Measurements from ENCODE around the gene ACO1. TPM values are rescaled to one million over a fixed set of nuclear protein-coding genes. Genes with fewer than 3 reads are reported as not detected.

Gene ACO1
- total and polyA plus RNA-seq, 9 donors = 23.7 to 27.1 (median 24.8) TPM

DNA sequence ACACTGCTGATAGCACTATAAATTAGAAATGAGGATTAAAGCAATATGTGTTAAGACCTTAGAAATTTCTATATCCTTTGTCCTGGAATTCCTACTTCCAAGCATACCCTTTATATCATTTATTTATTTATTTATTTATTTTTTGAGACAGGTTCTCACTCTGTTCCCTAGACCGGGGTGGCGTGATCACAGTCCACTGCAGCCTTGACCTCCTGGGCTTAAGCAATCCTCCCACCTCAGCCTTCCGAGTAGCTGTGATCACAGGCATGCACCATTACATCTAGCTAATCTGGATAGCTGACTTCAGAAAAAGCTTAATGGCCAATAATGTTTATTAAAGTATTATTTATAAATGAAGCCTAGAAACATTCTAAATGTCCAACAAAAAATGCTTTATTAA is 27.3 kb downstream of the ACO1 start:
- H3K27me3 ChIP-seq (ENCODE audit: control insufficient read depth, insufficient read depth, low read length) = no peaks in the 10 kb centered on the region
- no peaks in the 10 kb centered on the region for H3K4me1 ChIP-seq (ENCODE audit: control insufficient read depth, insufficient read depth, low read length)
- WGBS (ENCODE audit: insufficient coverage) = no CpG with 5 or more reads among the region's 3 CpGs
- no peak overlapping the region for H3K27ac ChIP-seq (ENCODE audit: low read length)
- H3K36me3 ChIP-seq (ENCODE audit: control insufficient read depth, insufficient read depth, low read length) = peaks cover 37% of the 10 kb centered on the region
- H3K4me3 ChIP-seq (ENCODE audit: low read length) = no peak overlapping the region
- DNase-seq = no peak
- no peaks in the 10 kb centered on the region for H3K9me3 ChIP-seq (replicated peaks; ENCODE audit: control insufficient read depth, low read depth, low read length)

DNA sequence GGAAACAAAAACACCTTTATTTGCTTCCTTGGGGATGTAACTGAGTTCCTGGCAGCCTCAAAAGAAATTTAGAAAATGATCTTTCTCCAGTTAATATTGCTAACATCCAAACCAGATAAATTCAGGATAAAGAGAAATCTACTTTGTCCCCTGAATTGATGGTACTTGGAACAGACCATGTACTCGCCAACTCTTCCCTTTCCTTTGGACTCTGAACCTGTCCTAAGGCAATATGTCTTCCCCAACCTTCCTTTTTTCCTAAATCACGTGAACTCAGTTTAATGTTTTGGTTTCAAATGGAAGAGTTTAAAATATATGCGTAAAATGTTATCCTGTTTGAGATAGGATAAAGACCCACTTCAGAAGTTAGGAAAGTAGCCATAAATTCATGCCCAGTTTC is 28.0 kb downstream of the ACO1 start:
- Histone ChIP-seq H3K36me3 (ENCODE audit: control insufficient read depth, insufficient read depth, low read length) (peaks cover 33% of the 10 kb centered on the region), H3K27ac (ENCODE audit: low read length) (no peak overlapping the region), H3K4me1 (ENCODE audit: control insufficient read depth, insufficient read depth, low read length) (no peaks in the 10 kb centered on the region), H3K27me3 (ENCODE audit: control insufficient read depth, insufficient read depth, low read length) (no peaks in the 10 kb centered on the region), H3K4me3 (ENCODE audit: low read length) (no peak overlapping the region), H3K9me3 (replicated peaks; ENCODE audit: control insufficient read depth, low read depth, low read length) (no peaks in the 10 kb centered on the region)
- 100% methylated on average over 1 of the region's 3 CpGs for WGBS (ENCODE audit: insufficient coverage)
- no peak for DNase-seq

DNA sequence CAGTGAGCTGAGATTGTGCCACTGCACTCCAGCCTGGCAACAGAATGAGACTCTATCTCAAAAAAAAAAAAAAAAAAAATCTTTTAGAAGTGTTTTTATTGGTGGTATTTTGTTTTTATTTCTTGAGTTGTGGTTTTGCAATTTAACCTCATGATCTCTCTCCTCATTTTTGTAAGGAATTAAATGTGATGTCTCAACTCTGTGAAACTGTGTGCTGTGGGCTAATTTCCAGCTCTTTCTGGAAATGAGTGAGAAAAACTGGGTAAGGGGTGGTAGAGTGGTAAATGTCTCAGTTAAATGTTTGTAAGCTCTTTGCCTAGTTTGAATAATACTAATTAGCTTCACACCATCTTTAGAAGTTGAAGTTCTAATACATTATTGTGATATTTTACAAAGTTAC is 29.0 kb downstream of the ACO1 start:
- Histone ChIP-seq H3K27ac (ENCODE audit: low read length) (no peak overlapping the region), H3K4me3 (ENCODE audit: low read length) (no peak overlapping the region), H3K27me3 (ENCODE audit: control insufficient read depth, insufficient read depth, low read length) (no peaks in the 10 kb centered on the region), H3K4me1 (ENCODE audit: control insufficient read depth, insufficient read depth, low read length) (no peaks in the 10 kb centered on the region), H3K36me3 (ENCODE audit: control insufficient read depth, insufficient read depth, low read length) (peaks cover 30% of the 10 kb centered on the region), H3K9me3 (replicated peaks; ENCODE audit: control insufficient read depth, low read depth, low read length) (no peaks in the 10 kb centered on the region)
- DNase-seq = no peak

DNA sequence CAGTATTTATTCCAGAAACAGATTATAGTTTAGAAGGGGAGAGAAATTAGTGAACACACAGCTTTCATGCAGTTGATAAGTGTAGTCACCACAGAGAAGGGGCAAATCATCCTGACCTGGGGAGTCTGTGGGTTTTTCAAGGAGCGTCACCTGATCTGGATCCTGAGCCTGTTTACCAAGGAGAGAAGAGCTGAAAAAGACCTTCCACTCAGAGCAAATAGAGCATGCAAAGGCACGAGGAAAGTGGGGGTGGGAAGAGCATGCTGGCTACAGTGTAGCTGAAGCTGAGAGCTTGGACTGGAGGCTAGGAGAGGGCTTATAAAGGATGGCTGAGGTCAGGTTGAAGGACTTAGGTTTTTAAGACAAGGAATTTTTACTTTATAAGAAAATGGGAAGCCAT is 30.4 kb downstream of the ACO1 start:
- Histone ChIP-seq H3K36me3 (ENCODE audit: control insufficient read depth, insufficient read depth, low read length) (peaks cover 29% of the 10 kb centered on the region), H3K4me3 (ENCODE audit: low read length) (no peak overlapping the region), H3K4me1 (ENCODE audit: control insufficient read depth, insufficient read depth, low read length) (no peaks in the 10 kb centered on the region), H3K9me3 (replicated peaks; ENCODE audit: control insufficient read depth, low read depth, low read length) (no peaks in the 10 kb centered on the region), H3K27me3 (ENCODE audit: control insufficient read depth, insufficient read depth, low read length) (no peaks in the 10 kb centered on the region), H3K27ac (ENCODE audit: low read length) (no peak overlapping the region)
- WGBS (ENCODE audit: insufficient coverage) = 94% methylated on average over 2 of the region's 2 CpGs
- DNase-seq = no peak

DNA sequence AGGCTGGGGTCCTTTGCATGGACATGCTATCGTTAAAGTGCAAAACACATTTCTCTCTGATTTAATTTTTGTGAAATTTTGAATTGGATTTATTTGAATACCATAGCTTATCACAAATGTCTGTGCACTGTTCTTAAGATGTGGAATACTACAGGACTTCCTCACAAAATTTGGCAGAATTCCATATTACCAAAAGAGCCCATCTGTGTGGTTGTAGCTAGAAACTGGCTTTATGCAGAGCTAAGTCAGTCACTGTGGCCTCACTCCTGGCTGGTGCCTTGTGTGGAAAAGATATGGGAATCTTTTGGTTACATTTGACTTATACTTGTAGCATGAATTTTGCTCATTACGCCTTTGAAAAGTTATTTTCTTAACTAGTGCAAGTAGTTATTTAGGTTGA is 35.5 kb downstream of the ACO1 start:
- H3K27me3 ChIP-seq (ENCODE audit: control insufficient read depth, insufficient read depth, low read length) = no peaks in the 10 kb centered on the region
- H3K9me3 ChIP-seq (replicated peaks; ENCODE audit: control insufficient read depth, low read depth, low read length) = no peaks in the 10 kb centered on the region
- no peak overlapping the region for H3K27ac ChIP-seq (ENCODE audit: low read length)
- H3K4me3 ChIP-seq (ENCODE audit: low read length) = no peak overlapping the region
- WGBS (ENCODE audit: insufficient coverage) = no CpG with 5 or more reads among the region's 2 CpGs
- no peaks in the 10 kb centered on the region for H3K4me1 ChIP-seq (ENCODE audit: control insufficient read depth, insufficient read depth, low read length)
- no peak for DNase-seq
- H3K36me3 ChIP-seq (ENCODE audit: control insufficient read depth, insufficient read depth, low read length) = peaks cover 41% of the 10 kb centered on the region

DNA sequence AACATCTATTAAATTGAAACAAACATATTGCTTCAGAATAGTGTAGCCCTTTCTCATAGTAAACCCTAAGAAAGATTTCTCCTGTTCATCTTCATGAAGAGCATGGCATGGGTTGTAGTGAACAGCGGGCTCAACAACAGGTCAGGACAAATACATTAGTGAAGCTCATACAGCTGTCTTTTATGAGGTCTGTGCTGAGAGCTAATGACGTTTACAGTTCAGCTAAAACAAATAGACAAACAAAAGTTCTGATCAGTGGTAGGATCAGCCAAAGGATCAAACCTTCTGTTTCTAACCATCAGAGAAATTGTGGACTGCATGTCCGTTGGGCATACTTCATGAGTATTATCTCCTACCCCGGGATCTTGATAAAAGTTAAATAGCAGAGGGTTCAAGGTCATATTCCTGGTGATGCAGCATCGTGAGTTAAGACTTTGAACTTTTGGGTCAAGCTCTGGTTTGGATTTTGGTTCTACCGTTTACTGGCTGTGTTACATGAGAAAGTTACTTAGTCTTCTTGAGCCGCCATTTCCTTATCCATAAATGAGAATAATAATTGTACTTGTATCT is 37.9 kb downstream of the ACO1 start:
- WGBS (ENCODE audit: insufficient coverage) = no CpG with 5 or more reads among the region's 7 CpGs
- H3K36me3 ChIP-seq (ENCODE audit: control insufficient read depth, insufficient read depth, low read length) = peaks cover 44% of the 10 kb centered on the region

DNA sequence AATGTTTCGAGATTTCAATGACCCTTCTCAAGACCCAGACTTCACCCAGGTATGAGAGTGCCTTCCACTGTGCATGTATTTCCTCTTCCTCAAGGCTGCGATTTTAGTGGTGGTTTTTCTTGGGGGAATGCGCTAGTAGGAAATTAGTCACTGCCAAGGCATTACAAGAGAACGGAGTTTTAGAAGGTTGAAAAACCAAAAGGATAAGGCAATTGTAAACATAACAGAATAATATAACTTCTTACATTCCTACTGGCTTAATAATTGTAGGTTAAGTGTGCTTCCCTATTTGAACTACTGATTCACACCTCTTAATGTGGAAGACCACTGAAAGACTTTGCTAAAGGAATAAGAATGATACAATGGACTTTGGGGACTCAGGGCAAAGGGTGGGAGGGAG is 38.9 kb downstream of the ACO1 start:
- Histone ChIP-seq H3K27me3 (ENCODE audit: control insufficient read depth, insufficient read depth, low read length) (no peaks in the 10 kb centered on the region), H3K27ac (ENCODE audit: low read length) (no peak overlapping the region), H3K4me3 (ENCODE audit: low read length) (no peak overlapping the region), H3K9me3 (replicated peaks; ENCODE audit: control insufficient read depth, low read depth, low read length) (no peaks in the 10 kb centered on the region), H3K36me3 (ENCODE audit: control insufficient read depth, insufficient read depth, low read length) (peaks cover 41% of the 10 kb centered on the region), H3K4me1 (ENCODE audit: control insufficient read depth, insufficient read depth, low read length) (no peaks in the 10 kb centered on the region)
- whole genome bisulfite sequencing (ENCODE audit: insufficient coverage) = no CpG with 5 or more reads among the region's 4 CpGs
- no peak for DNase-seq

More for the DNA sequence above, 37.9 kb downstream of the ACO1 start:
- no peak overlapping the region for H3K27ac ChIP-seq (ENCODE audit: low read length)
- DNase-seq = no peak
- no peaks in the 10 kb centered on the region for H3K27me3 ChIP-seq (ENCODE audit: control insufficient read depth, insufficient read depth, low read length)
- H3K4me1 ChIP-seq (ENCODE audit: control insufficient read depth, insufficient read depth, low read length) = no peaks in the 10 kb centered on the region
- H3K9me3 ChIP-seq (replicated peaks; ENCODE audit: control insufficient read depth, low read depth, low read length) = no peaks in the 10 kb centered on the region
- H3K4me3 ChIP-seq (ENCODE audit: low read length) = no peak overlapping the region

DNA sequence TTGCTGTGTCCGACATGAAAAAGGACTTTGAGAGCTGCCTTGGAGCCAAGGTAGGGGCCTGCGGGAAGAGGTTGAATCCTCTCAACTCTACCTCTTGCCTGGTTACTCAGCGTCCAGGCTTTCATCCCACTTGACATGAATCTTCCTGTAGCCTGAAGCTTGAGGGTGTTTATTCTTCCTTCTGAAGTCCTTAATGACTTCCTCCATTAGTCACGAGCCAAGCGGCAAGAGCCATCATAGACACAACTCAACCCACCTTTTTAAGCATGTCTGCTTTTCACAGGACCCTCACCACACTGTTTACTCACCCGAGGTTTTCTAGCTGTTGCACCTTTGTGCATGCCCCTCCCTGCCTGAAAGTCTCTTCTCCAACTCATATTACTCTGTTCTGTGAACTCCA is 40.2 kb downstream of the ACO1 start:
- Histone ChIP-seq H3K9me3 (replicated peaks; ENCODE audit: control insufficient read depth, low read depth, low read length) (no peaks in the 10 kb centered on the region), H3K4me3 (ENCODE audit: low read length) (no peak overlapping the region), H3K4me1 (ENCODE audit: control insufficient read depth, insufficient read depth, low read length) (no peaks in the 10 kb centered on the region), H3K27ac (ENCODE audit: low read length) (no peak overlapping the region), H3K27me3 (ENCODE audit: control insufficient read depth, insufficient read depth, low read length) (no peaks in the 10 kb centered on the region), H3K36me3 (ENCODE audit: control insufficient read depth, insufficient read depth, low read length) (peaks cover 36% of the 10 kb centered on the region)
- no peak for DNase-seq
- WGBS (ENCODE audit: insufficient coverage) = 51% methylated on average over 3 of the region's 6 CpGs

DNA sequence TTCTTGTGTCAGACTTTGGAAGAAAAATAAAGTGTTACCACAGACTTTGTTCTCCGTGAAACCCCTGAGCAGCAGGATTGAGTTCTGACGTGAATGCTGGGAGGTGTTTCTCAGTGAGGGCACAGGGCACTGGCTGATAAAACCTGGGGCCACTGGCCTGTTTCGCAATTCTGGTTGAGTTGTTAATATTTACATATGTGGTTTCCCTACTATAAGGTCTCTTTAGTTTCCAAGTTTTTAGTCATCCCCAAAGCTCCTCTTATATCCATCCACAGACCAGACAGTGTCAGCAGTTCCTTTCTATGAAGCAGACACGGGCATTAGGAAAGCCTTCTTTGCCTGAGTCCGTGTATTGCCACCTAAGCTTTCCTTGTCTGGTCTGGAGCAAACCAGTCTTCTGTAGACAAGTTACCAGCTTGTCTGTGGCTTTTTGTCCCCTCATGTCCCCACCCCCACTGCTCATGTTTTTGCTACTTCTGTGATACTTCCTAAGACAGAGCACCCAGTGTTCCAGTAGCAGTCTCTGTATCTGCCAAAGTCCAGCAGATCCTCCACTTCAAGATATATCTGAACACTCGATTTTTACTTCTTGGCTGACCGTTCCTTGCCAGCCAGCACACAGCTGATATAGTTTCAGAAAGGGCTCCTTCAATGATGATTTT is 42.0 kb downstream of the ACO1 start:
- H3K4me1 ChIP-seq (ENCODE audit: control insufficient read depth, insufficient read depth, low read length) = no peaks in the 10 kb centered on the region
- H3K36me3 ChIP-seq (ENCODE audit: control insufficient read depth, insufficient read depth, low read length) = peaks cover 38% of the 10 kb centered on the region
- no peak overlapping the region for H3K27ac ChIP-seq (ENCODE audit: low read length)
- no peak for DNase-seq
- no peaks in the 10 kb centered on the region for H3K27me3 ChIP-seq (ENCODE audit: control insufficient read depth, insufficient read depth, low read length)
- no peak overlapping the region for H3K4me3 ChIP-seq (ENCODE audit: low read length)
- H3K9me3 ChIP-seq (replicated peaks; ENCODE audit: control insufficient read depth, low read depth, low read length) = no peaks in the 10 kb centered on the region
- 74% methylated on average over 4 of the region's 7 CpGs for WGBS (ENCODE audit: insufficient coverage)

DNA sequence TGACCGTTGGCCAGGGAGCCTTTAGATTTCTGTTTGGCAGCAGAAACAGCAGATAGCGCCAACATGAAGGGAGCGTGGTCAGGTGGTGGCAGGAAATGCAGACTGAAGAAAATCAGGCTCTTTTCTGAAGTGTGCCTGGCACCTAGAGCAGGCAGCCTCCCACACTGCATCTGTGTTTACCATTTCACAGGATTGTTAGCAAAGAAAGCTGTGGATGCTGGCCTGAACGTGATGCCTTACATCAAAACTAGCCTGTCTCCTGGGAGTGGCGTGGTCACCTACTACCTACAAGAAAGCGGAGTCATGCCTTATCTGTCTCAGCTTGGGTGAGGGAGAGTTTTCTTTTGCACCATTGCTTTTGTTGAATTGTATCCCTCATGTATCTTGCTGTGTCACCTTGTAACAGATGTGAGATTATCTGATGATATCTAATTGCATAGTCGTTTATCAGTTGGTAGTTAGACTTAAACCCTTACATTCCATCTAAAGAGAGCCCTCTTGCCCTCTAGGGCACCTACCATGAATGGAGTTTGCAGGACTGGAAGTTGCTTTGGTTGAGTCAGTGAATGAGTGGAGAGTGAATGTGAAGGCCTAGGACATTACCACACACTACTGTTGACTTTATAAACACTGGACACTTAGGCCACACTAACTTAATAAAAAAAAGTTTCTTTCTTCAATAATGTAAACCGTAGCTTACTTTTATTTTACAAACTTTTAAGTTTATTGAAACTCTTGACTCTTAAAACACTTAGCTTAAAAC is 42.8 kb downstream of the ACO1 start:
- Histone ChIP-seq H3K27me3 (ENCODE audit: control insufficient read depth, insufficient read depth, low read length) (no peaks in the 10 kb centered on the region), H3K36me3 (ENCODE audit: control insufficient read depth, insufficient read depth, low read length) (peaks cover 39% of the 10 kb centered on the region), H3K4me3 (ENCODE audit: low read length) (no peak overlapping the region), H3K9me3 (replicated peaks; ENCODE audit: control insufficient read depth, low read depth, low read length) (no peaks in the 10 kb centered on the region), H3K4me1 (ENCODE audit: control insufficient read depth, insufficient read depth, low read length) (no peaks in the 10 kb centered on the region), H3K27ac (ENCODE audit: low read length) (no peak overlapping the region)
- no CpG with 5 or more reads among the region's 8 CpGs for WGBS (ENCODE audit: insufficient coverage)
- no peak for DNase-seq
